Mesenchymal stem cell (in vitro differentiated cells and primary cell): Measurements from ENCODE around the gene PDHX.
A peak's percentile ranks its signal among the peaks of the same experiment; 100 is the strongest.

Experiments
- DNase-seq: peaks from one replicate; pipeline ENCODE4 v3.0.0-alpha.2; 2013
- H2AFZ ChIP-seq: one replicate; pipeline ENCODE4 v1.6.1; 2013; ENCODE audit warnings: low read depth, mild to moderate bottlenecking, control low read depth, inconsistent platforms, low read length, moderate library complexity
- H2AK5ac ChIP-seq: 2 replicates; pipeline ENCODE4 v1.6.1; 2013; ENCODE audit warnings: low read length, moderate library complexity, mild to moderate bottlenecking, inconsistent platforms; ENCODE audit not compliant: severe bottlenecking
- H2BK120ac ChIP-seq: one replicate; pipeline ENCODE4 v1.6.1; 2013; ENCODE audit warnings: low read depth, mild to moderate bottlenecking, inconsistent platforms, low read length, moderate library complexity
- H2BK12ac ChIP-seq, 2 experiments: one replicate each; pipeline ENCODE4 v1.6.1; 2013; ENCODE audit warnings: inconsistent platforms in 2 of 2, low read length in 2 of 2, mild to moderate bottlenecking in 2 of 2, moderate library complexity in 2 of 2, control low read depth in 1 of 2
- H2BK15ac ChIP-seq: one replicate; pipeline ENCODE4 v1.6.1; 2013; ENCODE audit warnings: mild to moderate bottlenecking, low read depth, inconsistent platforms; ENCODE audit not compliant: poor library complexity, severe bottlenecking
- H2BK5ac ChIP-seq: 2 replicates; pipeline ENCODE4 v1.6.1; 2013; ENCODE audit warnings: low read depth, mild to moderate bottlenecking, low read length, control low read depth, inconsistent platforms; ENCODE audit not compliant: poor library complexity, severe bottlenecking
- H3K14ac ChIP-seq, 2 experiments: one replicate each; pipeline ENCODE4 v1.6.1; 2013; ENCODE audit warnings: inconsistent platforms in 2 of 2, low read length in 2 of 2, control low read depth in 1 of 2, mild to moderate bottlenecking in 1 of 2, moderate library complexity in 1 of 2
- H3K18ac ChIP-seq, 2 experiments: one replicate each; pipeline ENCODE4 v1.6.1; 2013; ENCODE audit warnings: inconsistent platforms in 2 of 2, low read length in 2 of 2, control low read depth in 1 of 2, low read depth in 1 of 2, mild to moderate bottlenecking in 1 of 2
- H3K23ac ChIP-seq, 2 experiments: one replicate each; pipeline ENCODE4 v1.6.1; 2013; ENCODE audit warnings: inconsistent platforms in 2 of 2, low read length in 2 of 2, mild to moderate bottlenecking in 2 of 2, moderate library complexity in 2 of 2, control low read depth in 1 of 2
- H3K27ac ChIP-seq: 2 replicates; pipeline ENCODE4 v1.5.1; 2013; ENCODE audit warnings: mild to moderate bottlenecking, moderate library complexity, low read length, control low read depth, inconsistent platforms; ENCODE audit not compliant: poor library complexity, severe bottlenecking
- H3K27me3 ChIP-seq, 2 experiments: 2 replicates each; pipeline versions ENCODE4 v1.6.1 to v1.7.0; 2013; ENCODE audit warnings: low read length in 2 of 2, mild to moderate bottlenecking in 2 of 2, moderate library complexity in 2 of 2, control low read depth in 1 of 2, inconsistent platforms in 1 of 2; ENCODE audit not compliant: control insufficient read depth in 1 of 2, insufficient read depth in 1 of 2
- H3K36me3 ChIP-seq, 2 experiments: 2 replicates each; pipeline versions ENCODE4 v1.6.1 to v1.7.0; 2013; ENCODE audit warnings: low read length in 2 of 2, control low read depth in 1 of 2, inconsistent platforms in 1 of 2, low read depth in 1 of 2, mild to moderate bottlenecking in 1 of 2; ENCODE audit not compliant: insufficient read depth in 2 of 2, control insufficient read depth in 1 of 2
- H3K4ac ChIP-seq, 2 experiments: one replicate each; pipeline ENCODE4 v1.6.1; 2013; ENCODE audit warnings: inconsistent platforms in 2 of 2, low read length in 2 of 2, mild to moderate bottlenecking in 2 of 2, moderate library complexity in 2 of 2, control low read depth in 1 of 2, low read depth in 1 of 2
- H3K4me1 ChIP-seq: 2 replicates; pipeline ENCODE4 v1.6.1; 2013; ENCODE audit warnings: low read depth, low read length, control low read depth; ENCODE audit not compliant: control insufficient read depth, insufficient read depth
- H3K4me2 ChIP-seq: 2 replicates; pipeline ENCODE4 v1.6.1; 2013; ENCODE audit warnings: low read length, mild to moderate bottlenecking, inconsistent platforms; ENCODE audit not compliant: poor library complexity, severe bottlenecking
- H3K4me3 ChIP-seq, 2 experiments: 2 replicates each; pipeline versions ENCODE4 v1.5.1 to v1.7.0; 2013; ENCODE audit warnings: low read length in 2 of 2, mild to moderate bottlenecking in 2 of 2, control low read depth in 1 of 2, low read depth in 1 of 2; ENCODE audit not compliant: insufficient read depth in 1 of 2
- H3K79me1 ChIP-seq: replicated peaks from 2 replicates; pipeline ENCODE4 v1.6.1; 2013; ENCODE audit warnings: mild to moderate bottlenecking, control low read depth, low read length, inconsistent platforms; ENCODE audit not compliant: poor library complexity, severe bottlenecking
- H3K9ac ChIP-seq: 2 replicates; pipeline ENCODE4 v1.7.0; 2013; ENCODE audit warnings: mild to moderate bottlenecking, low read length, moderate library complexity
- H3K9me3 ChIP-seq: 2 replicates; pipeline ENCODE4 v1.7.0; 2013; ENCODE audit warnings: mild to moderate bottlenecking, low read length; ENCODE audit not compliant: control insufficient read depth
- H4K8ac ChIP-seq: one replicate; pipeline ENCODE4 v1.6.1; 2013; ENCODE audit warnings: inconsistent platforms, mild to moderate bottlenecking, low read length, moderate library complexity
- H4K91ac ChIP-seq: one replicate; pipeline ENCODE4 v1.6.1; 2013; ENCODE audit warnings: mild to moderate bottlenecking, low read length, inconsistent platforms
- WGBS: methylation state at CpG from one replicate; pipeline ENCODE4 v1.1.7; 2013; ENCODE audit warnings: mixed read lengths; 5-methylcytosine and 5-hydroxymethylcytosine counted together

The PDHX gene

DNA sequence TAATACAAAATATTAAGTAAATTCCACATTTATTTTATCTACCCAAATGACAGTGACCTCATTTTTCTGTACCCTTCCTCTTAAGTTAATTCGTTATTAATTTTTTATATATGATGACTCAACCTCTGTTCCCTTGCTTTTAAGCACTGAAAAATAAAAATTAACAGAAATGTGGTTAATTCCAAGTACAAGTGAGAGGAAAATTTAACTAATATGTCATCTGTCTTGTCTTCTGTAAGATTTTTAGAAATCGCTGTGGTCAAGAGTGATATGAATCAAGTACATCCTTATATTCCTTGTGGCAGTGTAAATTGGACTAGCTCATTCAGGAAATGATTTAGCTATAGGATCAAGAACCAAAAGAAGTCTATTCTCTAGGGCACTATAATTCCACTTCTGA, 74.5 kb downstream of the PDHX start:
- H3K79me1 ChIP-seq: peaks cover 4% of the 10 kb centered on the region
- H3K4ac ChIP-seq: no peak overlapping the region
- 100% methylated on average over 2 of the region's 2 CpGs for WGBS
- no peak overlapping the region for H3K18ac ChIP-seq
- no peaks in the 10 kb centered on the region for H3K9me3 ChIP-seq
- no peak overlapping the region for H2AFZ ChIP-seq
- no peak overlapping the region for H2BK15ac ChIP-seq
- H2BK120ac ChIP-seq: no peak overlapping the region
- no peak overlapping the region for H2AK5ac ChIP-seq
- H3K27ac ChIP-seq: no peak overlapping the region
- H3K4me1 ChIP-seq: peaks cover 2% of the 10 kb centered on the region
- no peak for DNase-seq
- no peak overlapping the region for H4K8ac ChIP-seq
- H3K27me3 ChIP-seq: no peaks in the 10 kb centered on the region
- no peak overlapping the region for H3K4me2 ChIP-seq
- no peak overlapping the region for H2BK5ac ChIP-seq
- no peak overlapping the region for H3K9ac ChIP-seq
- H3K23ac ChIP-seq: no peak overlapping the region
- H2BK12ac ChIP-seq: no peak overlapping the region
- no peak overlapping the region for H4K91ac ChIP-seq
- H3K4me3 ChIP-seq: no peak overlapping the region
- H3K14ac ChIP-seq: no peak overlapping the region
- peaks cover 0 to 64% of the 10 kb centered on the region in 2 experiments for H3K36me3 ChIP-seq

DNA sequence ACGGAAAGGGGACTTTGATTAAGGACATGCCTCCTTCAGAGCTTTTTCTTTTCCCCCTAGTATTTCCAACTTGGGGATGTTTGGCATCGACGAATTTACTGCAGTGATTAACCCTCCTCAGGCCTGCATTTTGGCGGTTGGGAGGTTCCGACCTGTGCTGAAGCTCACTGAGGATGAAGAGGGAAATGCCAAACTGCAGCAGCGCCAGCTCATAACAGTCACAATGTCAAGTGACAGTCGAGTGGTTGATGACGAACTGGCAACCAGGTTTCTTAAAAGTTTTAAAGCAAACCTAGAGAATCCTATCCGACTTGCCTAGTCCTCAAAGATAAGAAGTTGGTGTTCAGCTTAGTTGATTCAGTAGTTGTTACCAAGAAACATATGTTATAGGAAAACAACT, 78.4 kb downstream of the PDHX start:
- H3K4ac ChIP-seq: no peak overlapping the region
- no peak overlapping the region for H2BK12ac ChIP-seq
- H2AFZ ChIP-seq: no peak overlapping the region
- no peak overlapping the region for H3K23ac ChIP-seq
- no peaks in the 10 kb centered on the region for H3K27me3 ChIP-seq
- H2BK15ac ChIP-seq: no peak overlapping the region
- H3K79me1 ChIP-seq: peaks cover 2% of the 10 kb centered on the region
- peaks cover 0 to 39% of the 10 kb centered on the region in 2 experiments for H3K36me3 ChIP-seq
- no peak overlapping the region for H3K9ac ChIP-seq
- no peak overlapping the region for H2BK120ac ChIP-seq
- no peak overlapping the region for H2BK5ac ChIP-seq
- no peaks in the 10 kb centered on the region for H3K4me1 ChIP-seq
- H3K18ac ChIP-seq: no peak overlapping the region
- H3K4me3 ChIP-seq: no peak overlapping the region
- no peak overlapping the region for H2AK5ac ChIP-seq
- H3K4me2 ChIP-seq: no peak overlapping the region
- no peak overlapping the region for H3K27ac ChIP-seq
- H4K91ac ChIP-seq: no peak overlapping the region
- no peak overlapping the region for H3K14ac ChIP-seq
- 93% methylated on average over 9 of the region's 9 CpGs for WGBS
- no peak overlapping the region for H4K8ac ChIP-seq
- DNase-seq: no peak
- no peaks in the 10 kb centered on the region for H3K9me3 ChIP-seq

DNA sequence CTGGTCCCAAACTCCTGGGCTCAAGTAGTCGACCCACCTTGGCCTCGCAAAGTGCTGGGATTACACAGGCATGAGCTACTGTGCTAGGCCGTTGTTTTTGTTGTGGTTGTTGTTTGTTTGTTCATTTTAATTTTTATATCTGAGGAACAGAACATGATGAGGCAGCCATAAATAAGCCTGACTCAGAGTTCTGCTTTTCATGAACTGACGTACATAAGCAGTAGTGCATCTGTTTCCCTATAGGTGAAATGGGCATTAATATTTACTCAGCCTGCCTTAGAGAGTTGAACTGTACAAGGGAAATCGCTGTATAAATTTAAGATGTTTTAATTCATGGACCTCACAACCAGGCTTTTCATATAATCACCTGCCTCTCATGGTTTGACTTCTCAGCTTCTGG, 80.5 kb downstream of the PDHX start:
- Histone ChIP-seq H2BK15ac (no peak overlapping the region), H3K4me3 (no peak overlapping the region), H3K4me2 (no peak overlapping the region), H3K9me3 (no peaks in the 10 kb centered on the region), H4K91ac (no peak overlapping the region), H2AFZ (no peak overlapping the region), H3K79me1 (peaks cover 2% of the 10 kb centered on the region), H2BK5ac (no peak overlapping the region), H3K27ac (no peak overlapping the region), H3K4ac (no peak overlapping the region), H2AK5ac (no peak overlapping the region), H3K4me1 (no peaks in the 10 kb centered on the region), H4K8ac (no peak overlapping the region), H3K14ac (no peak overlapping the region), H3K9ac (peak overlapping the region; percentile 78), H3K27me3 (no peaks in the 10 kb centered on the region), H2BK120ac (no peak overlapping the region), H3K36me3 (peaks cover 0 to 31% of the 10 kb centered on the region in 2 experiments), H3K23ac (no peak overlapping the region), H3K18ac (no peak overlapping the region), H2BK12ac (no peak overlapping the region)
- no peak for DNase-seq
- 85% methylated on average over 4 of the region's 5 CpGs for WGBS

DNA sequence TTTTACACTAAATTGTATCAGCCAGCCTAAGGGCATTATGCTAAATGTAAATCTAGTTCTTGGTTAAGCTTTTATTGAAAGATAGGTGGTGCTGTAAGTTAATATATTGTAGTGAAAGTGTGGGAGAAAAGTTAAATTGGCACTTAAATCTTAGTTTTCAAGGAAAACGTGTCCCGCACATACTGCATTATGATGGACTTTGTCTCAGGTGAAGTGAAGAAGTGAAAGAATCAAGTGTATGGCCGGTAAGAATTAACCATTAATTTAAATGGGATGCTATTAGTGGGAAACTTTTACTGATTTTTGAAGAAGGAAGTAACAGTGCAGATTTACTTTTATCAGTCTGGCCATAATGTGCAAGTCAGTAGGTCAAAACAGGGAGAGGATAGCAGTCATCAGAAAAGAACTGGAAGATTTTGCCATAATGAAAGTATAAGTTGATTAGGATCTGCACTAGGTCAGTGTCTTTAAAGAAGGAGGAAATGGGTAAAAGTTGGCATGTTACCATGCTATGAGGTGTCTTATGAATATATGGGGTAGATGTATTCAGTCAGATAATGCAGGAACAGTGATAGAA, 81.6 kb downstream of the PDHX start:
- Histone ChIP-seq H3K27me3 (no peaks in the 10 kb centered on the region), H2BK12ac (no peak overlapping the region), H2BK120ac (no peak overlapping the region), H3K4ac (no peak overlapping the region), H2AK5ac (no peak overlapping the region), H3K4me2 (no peak overlapping the region), H3K27ac (no peak overlapping the region), H3K79me1 (peaks cover 2% of the 10 kb centered on the region), H3K9ac (peak overlapping the region; percentile 78), H3K23ac (no peak overlapping the region), H3K14ac (no peak overlapping the region), H4K8ac (no peak overlapping the region), H4K91ac (no peak overlapping the region), H3K9me3 (no peaks in the 10 kb centered on the region), H3K4me1 (no peaks in the 10 kb centered on the region), H3K18ac (no peak overlapping the region), H3K4me3 (peak overlapping the region in 1 of 2 experiments; percentile 42), H3K36me3 (peaks cover 0 to 20% of the 10 kb centered on the region in 2 experiments), H2BK5ac (no peak overlapping the region), H2AFZ (no peak overlapping the region), H2BK15ac (no peak overlapping the region)
- DNase-seq: peak; percentile 52
- WGBS: 63% methylated on average over 3 of the region's 3 CpGs
